GM23338 (cell line): ENCODE measurements around the gene FXYD5. TPM values are rescaled to one million over a fixed set of nuclear protein-coding genes. Genes with fewer than 3 reads are reported as not detected.

Experiments
- ATAC-seq: fragments of 200-7000 bp; cut with Tn5 transposase; 3 replicates; pipeline ENCODE4 v1.9.1; 2020
- DNase-seq: peaks from one replicate; pipeline ENCODE4 v3.0.0-alpha.2; 2015; ENCODE audit warnings: low spot score
- H2AFZ ChIP-seq: fragments of 200-600 bp; sonication (generic); 2 replicates; pipeline ENCODE4 v1.8.0; 2016; ENCODE audit warnings: antibody characterized with exemption, mild to moderate bottlenecking, moderate library complexity
- H3F3A ChIP-seq: fragments of 200-600 bp; sonication (generic); replicated peaks from 2 replicates; pipeline ENCODE4 v1.8.0; 2017; ENCODE audit warnings: antibody characterized with exemption, mixed run types, low read depth
- H3K27ac ChIP-seq: fragments of 200-600 bp; sonication (generic); 2 replicates; pipeline ENCODE4 v1.6.1; 2016; ENCODE audit warnings: low read depth
- H3K27me3 ChIP-seq: fragments of 200-600 bp; sonication (generic); 2 replicates; pipeline ENCODE4 v1.8.0; 2016; ENCODE audit warnings: mild to moderate bottlenecking, mixed run types, moderate library complexity; ENCODE audit not compliant: insufficient read depth
- H3K36me3 ChIP-seq: fragments of 200-600 bp; sonication (generic); 2 replicates; pipeline ENCODE4 v1.8.0; 2016; ENCODE audit warnings: mild to moderate bottlenecking; ENCODE audit not compliant: insufficient read depth
- H3K4me1 ChIP-seq: fragments of 200-600 bp; sonication (generic); 2 replicates; pipeline ENCODE4 v1.8.0; 2016; ENCODE audit warnings: mild to moderate bottlenecking, moderate library complexity; ENCODE audit not compliant: insufficient read depth
- H3K4me2 ChIP-seq: fragments of 200-600 bp; sonication (generic); 2 replicates; pipeline ENCODE4 v1.7.1; 2017; ENCODE audit warnings: mixed run types
- H3K4me3 ChIP-seq: fragments of 200-600 bp; sonication (generic); 2 replicates; pipeline ENCODE4 v1.6.1; 2016; ENCODE audit warnings: mixed run types
- H3K79me2 ChIP-seq: fragments of 200-600 bp; sonication (generic); replicated peaks from 2 replicates; pipeline ENCODE4 v1.8.0; 2017; ENCODE audit warnings: mild to moderate bottlenecking; ENCODE audit not compliant: insufficient read depth
- H3K9me2 ChIP-seq: fragments of 200-600 bp; sonication (generic); 2 replicates; pipeline ENCODE4 v1.8.0; 2017; ENCODE audit not compliant: insufficient read depth
- H4K20me1 ChIP-seq: fragments of 200-600 bp; sonication (generic); replicated peaks from 2 replicates; pipeline ENCODE4 v1.8.0; 2017; ENCODE audit warnings: mild to moderate bottlenecking; ENCODE audit not compliant: insufficient read depth
- H3K27ac Mint-ChIP-seq: 2 replicates; pipeline ENCODE4 v1.8.0; 2020; ENCODE audit warnings: inconsistent platforms, mild to moderate bottlenecking, moderate library complexity, mixed read lengths
- H3K27me3 Mint-ChIP-seq: 3 replicates; pipeline ENCODE4 v1.8.0; 2022; ENCODE audit warnings: low read depth, mild to moderate bottlenecking, moderate library complexity, mixed read lengths, inconsistent platforms; ENCODE audit not compliant: insufficient read depth, poor library complexity
- H3K36me3 Mint-ChIP-seq: 3 replicates; pipeline ENCODE4 v1.8.0; 2021; ENCODE audit warnings: low read depth, mild to moderate bottlenecking, inconsistent platforms, moderate library complexity, mixed read lengths
- H3K4me1 Mint-ChIP-seq: 3 replicates; pipeline ENCODE4 v1.8.0; 2020; ENCODE audit warnings: mild to moderate bottlenecking, inconsistent platforms, mixed read lengths
- H3K4me3 Mint-ChIP-seq: 3 replicates; pipeline ENCODE4 v1.8.0; 2021; ENCODE audit warnings: moderate library complexity, mild to moderate bottlenecking, inconsistent platforms, mixed read lengths
- H3K9me3 Mint-ChIP-seq: 3 replicates; pipeline ENCODE4 v1.8.0; 2020; ENCODE audit warnings: moderate library complexity, mild to moderate bottlenecking, inconsistent platforms, mixed read lengths
- CREB1 ChIP-seq: fragments of 250-450 bp; sonication (Bioruptor Pico); IDR thresholded peaks from 2 replicates; pipeline ENCODE4 v1.5.0; 2020; ENCODE audit warnings: low read depth, mild to moderate bottlenecking, moderate library complexity
- ETS1 ChIP-seq: IDR thresholded peaks from 2 replicates; pipeline ENCODE4 v1.6.1; 2016; ENCODE audit warnings: antibody characterized with exemption
- EZH2 ChIP-seq: fragments of 200-600 bp; sonication (generic); IDR thresholded peaks from one replicate; pipeline ENCODE4 v1.8.0; 2017; ENCODE audit warnings: antibody characterized with exemption, mild to moderate bottlenecking, low read depth; ENCODE audit not compliant: unreplicated experiment
- EZH2phosphoT487 ChIP-seq: fragments of 200-600 bp; sonication (generic); IDR thresholded peaks from one replicate; pipeline ENCODE4 v1.8.1; 2018; ENCODE audit warnings: antibody characterized with exemption; ENCODE audit not compliant: unreplicated experiment
- JUNB ChIP-seq: IDR thresholded peaks from one replicate; pipeline ENCODE4 v1.6.1; 2016; ENCODE audit warnings: antibody characterized with exemption; ENCODE audit not compliant: unreplicated experiment
- NANOG ChIP-seq: IDR thresholded peaks from 2 replicates; pipeline ENCODE4 v1.6.1; 2016; ENCODE audit warnings: antibody characterized with exemption, borderline replicate concordance
- POLR2AphosphoS5 ChIP-seq: IDR thresholded peaks from 2 replicates; pipeline ENCODE4 v1.6.1; 2016; ENCODE audit warnings: antibody characterized with exemption, low read depth
- REST ChIP-seq: IDR thresholded peaks from one replicate; pipeline ENCODE4 v1.6.1; 2018; ENCODE audit warnings: antibody characterized with exemption; ENCODE audit not compliant: unreplicated experiment
- STAT1 ChIP-seq: IDR thresholded peaks from one replicate; pipeline ENCODE4 v1.6.1; 2016; ENCODE audit warnings: antibody characterized with exemption; ENCODE audit not compliant: unreplicated experiment
- ZNF114 ChIP-seq: fragments of 250-450 bp; sonication (Bioruptor Pico); IDR thresholded peaks from 2 replicates; pipeline ENCODE4 v1.5.0; 2020; ENCODE audit warnings: mild to moderate bottlenecking, moderate library complexity
- ZNF331 ChIP-seq: fragments of 250-450 bp; sonication (Bioruptor Pico); IDR thresholded peaks from 2 replicates; pipeline ENCODE4 v1.5.0; 2020; ENCODE audit warnings: low read depth, mild to moderate bottlenecking, moderate library complexity
- polyA plus RNA-seq: library from polyadenylated mRNA; unstranded; fragments of >200 nt; fragmentation: Nextera tagmentation; extraction: Ambion mirVana; gene quantifications from 2 replicates; pipeline ENCODE4 v1.2.1, GENCODE V29; 2016
- total RNA-seq: library from RNA; depleted of rRNA; stranded (reverse); fragments of >200 nt; shearing (Covaris generic); gene quantifications from 2 replicates; pipeline ENCODE4 v1.2.3, GENCODE V29; 2014
- TF ChIP-seq, protein P1 (sequence below): fragments of 250-450 bp; sonication (Bioruptor Pico); IDR thresholded peaks from 2 replicates; pipeline ENCODE4 v1.5.0; 2020; ENCODE audit warnings: mild to moderate bottlenecking, moderate library complexity
- TF ChIP-seq, protein P2 (sequence below), 2 experiments: fragments of 200-600 bp in 1 of 2; sonication (generic) in 1 of 2; conservative IDR thresholded peaks; 2 replicates each; pipeline versions ENCODE4 v1.5.1 to v1.6.1; 2016 to 2017; ENCODE audit warnings: antibody characterized with exemption in 2 of 2, low read depth in 2 of 2, mild to moderate bottlenecking in 2 of 2, moderate library complexity in 1 of 2

The FXYD5 gene
- total and polyA plus RNA-seq, 2 experiments from 2014 or later: 97.7 to 233 TPM

GRCh38 chr19:35112995-35113688 is 41.4 kb upstream of the FXYD5 start:
- Histone ChIP-seq H3K9me2 (no peaks in the 10 kb centered on the region), H4K20me1 (no peaks in the 10 kb centered on the region), H3K27ac (no peak overlapping the region), H3K4me3 (no peak overlapping the region), H3K4me2 (no peak overlapping the region), H3K79me2 (no peaks in the 10 kb centered on the region), H3K27me3 (no peaks in the 10 kb centered on the region), H3K36me3 (no peaks in the 10 kb centered on the region), H2AFZ (no peak overlapping the region), H3F3A (no peaks in the 10 kb centered on the region), H3K4me1 (peaks cover 20% of the 10 kb centered on the region)
- Mint-ChIP-seq H3K27ac (no peak overlapping the region), H3K36me3 (no peaks in the 10 kb centered on the region), H3K4me1 (peaks cover 39% of the 10 kb centered on the region), H3K9me3 (no peaks in the 10 kb centered on the region; the same call in 2 of the 3 replicates), H3K4me3 (no peak overlapping the region), H3K27me3 (peaks cover 24% of the 10 kb centered on the region)
- ATAC-seq (no peak), DNase-seq (no peak)
- TF ChIP-seq ETS1: no peak
- TF ChIP-seq, protein P1, sequence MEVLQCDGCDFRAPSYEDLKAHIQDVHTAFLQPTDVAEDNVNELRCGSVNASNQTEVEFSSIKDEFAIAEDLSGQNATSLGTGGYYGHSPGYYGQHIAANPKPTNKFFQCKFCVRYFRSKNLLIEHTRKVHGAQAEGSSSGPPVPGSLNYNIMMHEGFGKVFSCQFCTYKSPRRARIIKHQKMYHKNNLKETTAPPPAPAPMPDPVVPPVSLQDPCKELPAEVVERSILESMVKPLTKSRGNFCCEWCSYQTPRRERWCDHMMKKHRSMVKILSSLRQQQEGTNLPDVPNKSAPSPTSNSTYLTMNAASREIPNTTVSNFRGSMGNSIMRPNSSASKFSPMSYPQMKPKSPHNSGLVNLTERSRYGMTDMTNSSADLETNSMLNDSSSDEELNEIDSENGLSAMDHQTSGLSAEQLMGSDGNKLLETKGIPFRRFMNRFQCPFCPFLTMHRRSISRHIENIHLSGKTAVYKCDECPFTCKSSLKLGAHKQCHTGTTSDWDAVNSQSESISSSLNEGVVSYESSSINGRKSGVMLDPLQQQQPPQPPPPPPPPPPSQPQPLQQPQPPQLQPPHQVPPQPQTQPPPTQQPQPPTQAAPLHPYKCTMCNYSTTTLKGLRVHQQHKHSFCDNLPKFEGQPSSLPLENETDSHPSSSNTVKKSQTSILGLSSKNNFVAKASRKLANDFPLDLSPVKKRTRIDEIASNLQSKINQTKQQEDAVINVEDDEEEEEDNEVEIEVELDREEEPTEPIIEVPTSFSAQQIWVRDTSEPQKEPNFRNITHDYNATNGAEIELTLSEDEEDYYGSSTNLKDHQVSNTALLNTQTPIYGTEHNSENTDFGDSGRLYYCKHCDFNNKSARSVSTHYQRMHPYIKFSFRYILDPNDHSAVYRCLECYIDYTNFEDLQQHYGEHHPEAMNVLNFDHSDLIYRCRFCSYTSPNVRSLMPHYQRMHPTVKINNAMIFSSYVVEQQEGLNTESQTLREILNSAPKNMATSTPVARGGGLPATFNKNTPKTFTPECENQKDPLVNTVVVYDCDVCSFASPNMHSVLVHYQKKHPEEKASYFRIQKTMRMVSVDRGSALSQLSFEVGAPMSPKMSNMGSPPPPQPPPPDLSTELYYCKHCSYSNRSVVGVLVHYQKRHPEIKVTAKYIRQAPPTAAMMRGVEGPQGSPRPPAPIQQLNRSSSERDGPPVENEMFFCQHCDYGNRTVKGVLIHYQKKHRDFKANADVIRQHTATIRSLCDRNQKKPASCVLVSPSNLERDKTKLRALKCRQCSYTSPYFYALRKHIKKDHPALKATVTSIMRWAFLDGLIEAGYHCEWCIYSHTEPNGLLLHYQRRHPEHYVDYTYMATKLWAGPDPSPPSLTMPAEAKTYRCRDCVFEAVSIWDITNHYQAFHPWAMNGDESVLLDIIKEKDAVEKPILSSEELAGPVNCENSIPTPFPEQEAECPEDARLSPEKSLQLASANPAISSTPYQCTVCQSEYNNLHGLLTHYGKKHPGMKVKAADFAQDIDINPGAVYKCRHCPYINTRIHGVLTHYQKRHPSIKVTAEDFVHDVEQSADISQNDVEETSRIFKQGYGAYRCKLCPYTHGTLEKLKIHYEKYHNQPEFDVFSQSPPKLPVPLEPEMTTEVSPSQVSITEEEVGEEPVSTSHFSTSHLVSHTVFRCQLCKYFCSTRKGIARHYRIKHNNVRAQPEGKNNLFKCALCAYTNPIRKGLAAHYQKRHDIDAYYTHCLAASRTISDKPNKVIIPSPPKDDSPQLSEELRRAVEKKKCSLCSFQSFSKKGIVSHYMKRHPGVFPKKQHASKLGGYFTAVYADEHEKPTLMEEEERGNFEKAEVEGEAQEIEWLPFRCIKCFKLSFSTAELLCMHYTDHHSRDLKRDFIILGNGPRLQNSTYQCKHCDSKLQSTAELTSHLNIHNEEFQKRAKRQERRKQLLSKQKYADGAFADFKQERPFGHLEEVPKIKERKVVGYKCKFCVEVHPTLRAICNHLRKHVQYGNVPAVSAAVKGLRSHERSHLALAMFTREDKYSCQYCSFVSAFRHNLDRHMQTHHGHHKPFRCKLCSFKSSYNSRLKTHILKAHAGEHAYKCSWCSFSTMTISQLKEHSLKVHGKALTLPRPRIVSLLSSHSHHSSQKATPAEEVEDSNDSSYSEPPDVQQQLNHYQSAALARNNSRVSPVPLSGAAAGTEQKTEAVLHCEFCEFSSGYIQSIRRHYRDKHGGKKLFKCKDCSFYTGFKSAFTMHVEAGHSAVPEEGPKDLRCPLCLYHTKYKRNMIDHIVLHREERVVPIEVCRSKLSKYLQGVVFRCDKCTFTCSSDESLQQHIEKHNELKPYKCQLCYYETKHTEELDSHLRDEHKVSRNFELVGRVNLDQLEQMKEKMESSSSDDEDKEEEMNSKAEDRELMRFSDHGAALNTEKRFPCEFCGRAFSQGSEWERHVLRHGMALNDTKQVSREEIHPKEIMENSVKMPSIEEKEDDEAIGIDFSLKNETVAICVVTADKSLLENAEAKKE (CRISPR knock-in tag): no peak
- TF ChIP-seq CREB1 (CRISPR knock-in tag): no peak
- TF ChIP-seq, protein P2, sequence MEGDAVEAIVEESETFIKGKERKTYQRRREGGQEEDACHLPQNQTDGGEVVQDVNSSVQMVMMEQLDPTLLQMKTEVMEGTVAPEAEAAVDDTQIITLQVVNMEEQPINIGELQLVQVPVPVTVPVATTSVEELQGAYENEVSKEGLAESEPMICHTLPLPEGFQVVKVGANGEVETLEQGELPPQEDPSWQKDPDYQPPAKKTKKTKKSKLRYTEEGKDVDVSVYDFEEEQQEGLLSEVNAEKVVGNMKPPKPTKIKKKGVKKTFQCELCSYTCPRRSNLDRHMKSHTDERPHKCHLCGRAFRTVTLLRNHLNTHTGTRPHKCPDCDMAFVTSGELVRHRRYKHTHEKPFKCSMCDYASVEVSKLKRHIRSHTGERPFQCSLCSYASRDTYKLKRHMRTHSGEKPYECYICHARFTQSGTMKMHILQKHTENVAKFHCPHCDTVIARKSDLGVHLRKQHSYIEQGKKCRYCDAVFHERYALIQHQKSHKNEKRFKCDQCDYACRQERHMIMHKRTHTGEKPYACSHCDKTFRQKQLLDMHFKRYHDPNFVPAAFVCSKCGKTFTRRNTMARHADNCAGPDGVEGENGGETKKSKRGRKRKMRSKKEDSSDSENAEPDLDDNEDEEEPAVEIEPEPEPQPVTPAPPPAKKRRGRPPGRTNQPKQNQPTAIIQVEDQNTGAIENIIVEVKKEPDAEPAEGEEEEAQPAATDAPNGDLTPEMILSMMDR (conservative IDR thresholded peaks at IDR 0.05; ENCODE audit: low read depth in 2 of 2): no peak
- TF ChIP-seq ZNF331 (CRISPR knock-in tag): no peak
- no peak for TF ChIP-seq POLR2AphosphoS5
- no peak for TF ChIP-seq STAT1
- no peak for TF ChIP-seq NANOG
- no peak for TF ChIP-seq EZH2
- no peak for TF ChIP-seq ZNF114 (CRISPR knock-in tag)
- no peak for TF ChIP-seq REST
- TF ChIP-seq JUNB: no peak
- TF ChIP-seq EZH2phosphoT487: no peak
